H1 (cell line): ENCODE measurements around the gene RARB. TPM values are rescaled to one million over a fixed set of nuclear protein-coding genes. Genes with fewer than 3 reads are reported as not detected.

Experiments used
- CTCF ChIA-PET: fragments of 300-600 bp; sonication (Branson Sonifier 250); formaldehyde crosslinking; loops from one replicate; lab custom pipeline; 2021; ENCODE audit not compliant: partially characterized antibody; lab: Charles Lee
- POLR2A ChIA-PET: fragments of 300-600 bp; sonication (Branson Sonifier 250); formaldehyde crosslinking; loops from one replicate; lab custom pipeline; 2021; ENCODE audit warnings: inconsistent platforms; ENCODE audit not compliant: partially characterized antibody; lab: Charles Lee
- DNase-seq, 2 experiments: peaks; one replicate each; pipeline versions ENCODE4 v3.0.0 to v3.0.0-alpha.2; 2010 to 2022; ENCODE audit warnings: low spot score in 2 of 2, low read depth in 1 of 2, mixed read lengths in 1 of 2
- FAIRE-seq: peaks from 2 replicates; lab custom pipeline; 2011; peaks lifted over from hg19 to GRCh38; lab: Jason Lieb, UNC
- H2AFZ ChIP-seq: 2 replicates; pipeline ENCODE4 v1.8.1; 2012; ENCODE audit warnings: low read length, inconsistent platforms
- H2AK5ac ChIP-seq: 2 replicates; pipeline ENCODE4 v1.6.1; 2013; ENCODE audit warnings: low read depth, low read length
- H2BK120ac ChIP-seq: replicated peaks from 2 replicates; pipeline ENCODE3; 2013; ENCODE audit warnings: low read depth, low read length, inconsistent platforms
- H2BK12ac ChIP-seq: 2 replicates; pipeline ENCODE4 v1.6.1; 2013; ENCODE audit warnings: low read depth, low read length
- H2BK15ac ChIP-seq: 2 replicates; pipeline ENCODE4 v1.6.1; 2013; ENCODE audit warnings: low read length
- H2BK20ac ChIP-seq: 2 replicates; pipeline ENCODE4 v1.6.1; 2013; ENCODE audit warnings: low read length
- H2BK5ac ChIP-seq: 2 replicates; pipeline ENCODE4 v1.6.1; 2013; ENCODE audit warnings: low read depth, low read length
- H3K14ac ChIP-seq: 2 replicates; pipeline ENCODE4 v1.6.1; 2013; ENCODE audit warnings: inconsistent platforms; ENCODE audit not compliant: insufficient read length
- H3K18ac ChIP-seq: 2 replicates; pipeline ENCODE4 v1.6.1; 2013; ENCODE audit warnings: low read length; ENCODE audit errors: extremely low read depth
- H3K23ac ChIP-seq: 2 replicates; pipeline ENCODE4 v1.6.1; 2013; ENCODE audit warnings: inconsistent platforms; ENCODE audit not compliant: insufficient read length
- H3K23me2 ChIP-seq: 2 replicates; pipeline ENCODE4 v1.6.1; 2013; ENCODE audit warnings: low read depth, low read length
- H3K27ac ChIP-seq: 2 replicates; pipeline ENCODE4 v1.6.1; 2011; ENCODE audit warnings: low read depth, low read length, inconsistent platforms
- H3K27me3 ChIP-seq, 4 experiments: replicated peaks in 1 of 4; 1 replicate in 1 of 4; 2 replicates in 3 of 4; pipeline versions ENCODE4 v1.6.1 to v1.8.1; 2011 to 2013; ENCODE audit warnings: low read length in 3 of 4, mild to moderate bottlenecking in 3 of 4, inconsistent platforms in 2 of 4, mixed read lengths in 2 of 4, moderate library complexity in 1 of 4; ENCODE audit not compliant: control insufficient read depth in 3 of 4, insufficient read depth in 3 of 4; ENCODE audit errors: extremely low read depth in 1 of 4
- H3K36me3 ChIP-seq, 4 experiments: 2 replicates each; pipeline versions ENCODE4 v1.6.1 to v1.8.1; 2011 to 2013; ENCODE audit warnings: mild to moderate bottlenecking in 4 of 4, low read length in 3 of 4, moderate library complexity in 2 of 4, control low read depth in 1 of 4, inconsistent platforms in 1 of 4; ENCODE audit not compliant: insufficient read depth in 4 of 4, control insufficient read depth in 2 of 4
- H3K4ac ChIP-seq: replicated peaks from 2 replicates; pipeline ENCODE3; 2013; ENCODE audit warnings: low read length, low read depth, mixed read lengths, inconsistent platforms; ENCODE audit not compliant: insufficient read length
- H3K4me1 ChIP-seq, 4 experiments: replicated peaks in 1 of 4; 1 replicate in 1 of 4; 2 replicates in 3 of 4; pipeline versions ENCODE4 v1.6.1 to v1.8.1; 2011 to 2013; ENCODE audit warnings: low read length in 3 of 4, inconsistent platforms in 2 of 4, mixed read lengths in 1 of 4; ENCODE audit not compliant: insufficient read depth in 4 of 4, control insufficient read depth in 3 of 4
- H3K4me2 ChIP-seq, 2 experiments: 2 replicates each; pipeline versions ENCODE4 v1.6.1 to v1.8.1; 2011 to 2013; ENCODE audit warnings: low read depth in 2 of 2, low read length in 2 of 2, control low read depth in 1 of 2, inconsistent platforms in 1 of 2, mild to moderate bottlenecking in 1 of 2; ENCODE audit not compliant: insufficient read depth in 1 of 2
- H3K4me3 ChIP-seq, 4 experiments: fragments of 200-600, 300-600 bp in 1 of 4; sonication (generic), shearing (Covaris generic), sonication (Bioruptor Twin) in 1 of 4; 2 replicates each; pipeline versions ENCODE4 v1.5.1 to v1.8.1; 2011 to 2016; ENCODE audit warnings: low read length in 4 of 4, low read depth in 3 of 4, control low read depth in 2 of 4, inconsistent platforms in 2 of 4, mild to moderate bottlenecking in 2 of 4, mixed read lengths in 1 of 4, moderate library complexity in 1 of 4; ENCODE audit not compliant: insufficient read depth in 2 of 4; ENCODE audit errors: extremely low read depth in 1 of 4
- H3K56ac ChIP-seq: replicated peaks from 2 replicates; pipeline ENCODE3; 2013; ENCODE audit warnings: low read depth, mild to moderate bottlenecking, mixed read lengths, low read length, inconsistent platforms; ENCODE audit not compliant: insufficient read length
- H3K79me1 ChIP-seq: 2 replicates; pipeline ENCODE4 v1.6.1; 2013; ENCODE audit warnings: low read depth, low read length, control low read depth
- H3K79me2 ChIP-seq, 2 experiments: 2 replicates each; pipeline versions ENCODE4 v1.6.1 to v1.8.1; 2012 to 2013; ENCODE audit warnings: low read length in 2 of 2, mild to moderate bottlenecking in 2 of 2, inconsistent platforms in 1 of 2; ENCODE audit not compliant: insufficient read depth in 2 of 2, control insufficient read depth in 1 of 2
- H3K9ac ChIP-seq, 4 experiments: replicated peaks in 1 of 4; 1 replicate in 1 of 4; 2 replicates in 3 of 4; pipeline versions ENCODE4 v1.6.1 to v1.8.1; 2011 to 2013; ENCODE audit warnings: low read depth in 3 of 4, low read length in 3 of 4, control low read depth in 2 of 4, mild to moderate bottlenecking in 2 of 4, moderate library complexity in 2 of 4, inconsistent platforms in 1 of 4; ENCODE audit errors: extremely low read depth in 1 of 4
- H3K9me3 ChIP-seq, 2 experiments: 2 replicates each; pipeline versions ENCODE4 v1.6.1 to v1.8.1; 2012 to 2013; ENCODE audit warnings: mild to moderate bottlenecking in 2 of 2, moderate library complexity in 2 of 2, control low read depth in 1 of 2, inconsistent platforms in 1 of 2, low read depth in 1 of 2, low read length in 1 of 2, mixed read lengths in 1 of 2; ENCODE audit not compliant: insufficient read depth in 2 of 2
- H4K20me1 ChIP-seq, 2 experiments: replicated peaks in 1 of 2; 2 replicates each; pipeline versions ENCODE3 to v1.8.1; 2011 to 2013; ENCODE audit warnings: inconsistent platforms in 2 of 2, low read length in 2 of 2, mild to moderate bottlenecking in 1 of 2; ENCODE audit not compliant: insufficient read depth in 2 of 2, control insufficient read depth in 1 of 2
- H4K5ac ChIP-seq: 2 replicates; pipeline ENCODE4 v1.6.1; 2013; ENCODE audit warnings: low read length, low read depth, mixed read lengths, inconsistent platforms; ENCODE audit not compliant: insufficient read length
- H4K8ac ChIP-seq: 2 replicates; pipeline ENCODE4 v1.8.0; 2013; ENCODE audit warnings: mild to moderate bottlenecking, moderate library complexity, low read length, inconsistent platforms; ENCODE audit not compliant: insufficient read depth; ENCODE audit errors: extremely low read depth
- H4K91ac ChIP-seq: replicated peaks from 2 replicates; pipeline ENCODE3; 2013; ENCODE audit warnings: low read length, mixed read lengths, inconsistent platforms; ENCODE audit not compliant: insufficient read length
- BCL11A ChIP-seq, 2 experiments: IDR thresholded peaks; one replicate each; pipeline ENCODE4 v1.6.1; 2011; ENCODE audit warnings: low read depth in 2 of 2, low read length in 2 of 2, mild to moderate bottlenecking in 2 of 2
- BRCA1 ChIP-seq: IDR thresholded peaks from 2 replicates; pipeline ENCODE4 v1.6.1; 2012; ENCODE audit warnings: low read depth, low read length, improper control_type of control experiment
- CTBP2 ChIP-seq: IDR thresholded peaks from 2 replicates; pipeline ENCODE4 v1.7.0; 2011; ENCODE audit warnings: borderline replicate concordance, mild to moderate bottlenecking, moderate library complexity, mixed read lengths, low read length; ENCODE audit not compliant: insufficient read depth, insufficient read length
- EP300 ChIP-seq, 2 experiments: IDR thresholded peaks; 1 replicate in 1 of 2; 2 replicates in 1 of 2; pipeline ENCODE4 v1.6.1; 2011 to 2012; ENCODE audit warnings: low read depth in 2 of 2, low read length in 2 of 2, mild to moderate bottlenecking in 2 of 2, borderline replicate concordance in 1 of 2, inconsistent platforms in 1 of 2, moderate library complexity in 1 of 2
- HDAC2 ChIP-seq, 2 experiments: fragments of 300-600 bp in 1 of 2; sonication (generic) in 1 of 2; IDR thresholded peaks; 2 replicates each; pipeline ENCODE4 v1.6.1; 2011 to 2012; ENCODE audit warnings: low read depth in 2 of 2, low read length in 2 of 2, mild to moderate bottlenecking in 2 of 2, moderate library complexity in 2 of 2, borderline replicate concordance in 1 of 2, inconsistent platforms in 1 of 2
- SP2 ChIP-seq: IDR thresholded peaks from 2 replicates; pipeline ENCODE4 v1.6.1; 2012; ENCODE audit warnings: mild to moderate bottlenecking, low read length, inconsistent platforms
- SP4 ChIP-seq: IDR thresholded peaks from 2 replicates; pipeline ENCODE4 v1.6.1; 2012; ENCODE audit warnings: low read length, inconsistent platforms
- polyA plus RNA-seq, 7 experiments: library from polyadenylated mRNA; depleted of rRNA in 3 of 7; stranded (reverse) in 5 of 7; unstranded in 2 of 7; fragments of >200 nt in 5 of 7; fragments of 200-250 nt in 2 of 7; gene quantifications; 1 replicate in 5 of 7; 2 replicates in 1 of 7; 4 replicates in 1 of 7; pipeline versions ENCODE4 v1.2.1 to v1.2.3, GENCODE V29; 2011 to 2013; ENCODE audit warnings: missing spikeins in 2 of 7, mixed read lengths in 2 of 7
- total RNA-seq: library from RNA; stranded (reverse); fragmentation: NEBNext Ultra II Directional; extraction: Animal tissue kit (Norgen Biotek cat#: 25700); gene quantifications from 2 replicates; pipeline ENCODE4 v1.2.1, GENCODE V29; 2021
- TF ChIP-seq, protein P1 (sequence below): IDR thresholded peaks from 2 replicates; pipeline ENCODE4 v1.6.1; 2012; ENCODE audit warnings: inconsistent platforms

Gene RARB
- total and polyA plus RNA-seq, 2 of the 8 experiments (the other 6 are each of a cell fraction or from before 2014, with no cell fraction given): 0.15 to 0.22 TPM

DNA sequence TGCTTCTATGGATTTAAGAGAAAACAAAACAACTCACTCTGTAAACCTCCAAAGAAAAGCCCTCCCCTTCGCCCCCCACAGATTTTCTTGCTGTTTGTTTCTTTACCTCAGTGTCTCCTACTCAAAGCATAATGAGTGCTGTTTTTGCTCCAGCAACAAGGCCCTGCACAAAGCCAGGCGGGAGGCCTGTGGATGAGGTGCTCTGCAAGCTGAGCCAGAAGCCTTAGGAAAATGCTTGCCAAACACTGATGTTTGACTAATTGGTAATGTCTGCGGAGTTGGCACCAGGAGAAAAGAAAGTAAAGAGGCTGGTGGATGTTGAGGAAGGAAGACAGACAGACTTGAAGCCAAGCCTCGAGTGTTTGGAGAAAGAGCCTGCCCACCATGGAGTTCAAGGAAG lies 99.7 kb downstream of the RARB start (continued):
- TF ChIP-seq BCL11A (IDR thresholded peaks at IDR 0.05; ENCODE audit: low read depth in 2 of 2, low read length in 2 of 2): no peak

DNA sequence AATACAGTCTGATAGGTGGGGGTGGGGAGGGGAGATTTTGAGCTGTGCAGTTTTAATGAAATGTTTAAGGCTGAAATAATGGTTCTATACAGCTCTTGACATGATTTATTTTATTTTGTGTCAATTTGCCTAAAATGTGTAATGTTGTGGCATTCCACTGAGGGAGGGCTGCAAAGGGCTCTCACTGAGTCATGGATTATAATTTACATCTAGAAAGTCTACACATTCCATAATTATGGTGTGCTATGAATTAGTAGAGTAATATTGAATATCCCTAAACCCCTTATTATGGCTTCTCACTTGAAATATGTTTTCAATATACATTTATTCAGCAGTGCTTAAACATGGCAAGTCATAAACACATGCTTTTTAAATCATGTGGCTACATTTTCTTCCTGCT lies 103.9 kb downstream of the RARB start:
- no peaks in the 10 kb centered on the region for H3K23me2 ChIP-seq
- H3K18ac ChIP-seq: no peak overlapping the region
- H3K9me3 ChIP-seq: peaks cover 5 to 6% of the 10 kb centered on the region in 2 experiments; a peak in 2 of 4 replicates
- H3K79me2 ChIP-seq: no peaks in the 10 kb centered on the region
- H2BK120ac ChIP-seq: no peak overlapping the region
- H3K14ac ChIP-seq: no peak overlapping the region
- no peaks in the 10 kb centered on the region for H4K20me1 ChIP-seq
- H2AK5ac ChIP-seq: no peak overlapping the region
- no peak overlapping the region for H2BK20ac ChIP-seq
- no peak overlapping the region for H3K4me3 ChIP-seq
- peaks cover 0 to 3% (median 0%) of the 10 kb centered on the region in 4 experiments; a peak in 1 of 7 replicates for H3K4me1 ChIP-seq
- peaks cover 0 to 2% (median 0%) of the 10 kb centered on the region in 4 experiments; a peak in 1 of 8 replicates for H3K36me3 ChIP-seq
- TF ChIP-seq, protein P1, sequence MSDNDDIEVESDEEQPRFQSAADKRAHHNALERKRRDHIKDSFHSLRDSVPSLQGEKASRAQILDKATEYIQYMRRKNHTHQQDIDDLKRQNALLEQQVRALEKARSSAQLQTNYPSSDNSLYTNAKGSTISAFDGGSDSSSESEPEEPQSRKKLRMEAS: no peak
- no peak for TF ChIP-seq SP2
- no peak for TF ChIP-seq SP4
- TF ChIP-seq BCL11A (IDR thresholded peaks at IDR 0.05; ENCODE audit: low read depth in 2 of 2, low read length in 2 of 2): no peak
- TF ChIP-seq EP300 (IDR thresholded peaks at IDR 0.05; ENCODE audit: borderline replicate concordance in 1 of 2, low read depth in 2 of 2, low read length in 2 of 2): no peak
- no peak for TF ChIP-seq HDAC2 (IDR thresholded peaks at IDR 0.05; ENCODE audit: borderline replicate concordance in 1 of 2, low read depth in 2 of 2, low read length in 2 of 2)
- no peak for TF ChIP-seq BRCA1
- TF ChIP-seq CTBP2: no peak
- H3K27me3 ChIP-seq: no peaks in the 10 kb centered on the region
- H3K23ac ChIP-seq: no peak overlapping the region
- H4K91ac ChIP-seq: no peak overlapping the region
- no peak overlapping the region for H2BK15ac ChIP-seq
- H4K8ac ChIP-seq: no peak overlapping the region
- no peak overlapping the region for H2BK5ac ChIP-seq
- no peak overlapping the region for H3K4ac ChIP-seq
- no peak overlapping the region for H4K5ac ChIP-seq
- H3K79me1 ChIP-seq: no peaks in the 10 kb centered on the region
- no peak overlapping the region for H3K9ac ChIP-seq
- no peak for FAIRE-seq
- no peak overlapping the region for H2BK12ac ChIP-seq
- DNase-seq: no peak
- POLR2A ChIA-PET: no interaction called here
- no peak overlapping the region for H2AFZ ChIP-seq
- no peak overlapping the region for H3K4me2 ChIP-seq
- H3K56ac ChIP-seq: no peak overlapping the region
- CTCF ChIA-PET: interaction anchor here (0.6 to 2.1 kb wide), 24 partner anchors 9 to 1217 kb away, joined by 3 to 23 read pairs (median 4); no protein-coding TSS in a partner anchor
- no peak overlapping the region for H3K27ac ChIP-seq
